ENCODE results near the gene CDH13.

The CDH13 gene

DNA sequence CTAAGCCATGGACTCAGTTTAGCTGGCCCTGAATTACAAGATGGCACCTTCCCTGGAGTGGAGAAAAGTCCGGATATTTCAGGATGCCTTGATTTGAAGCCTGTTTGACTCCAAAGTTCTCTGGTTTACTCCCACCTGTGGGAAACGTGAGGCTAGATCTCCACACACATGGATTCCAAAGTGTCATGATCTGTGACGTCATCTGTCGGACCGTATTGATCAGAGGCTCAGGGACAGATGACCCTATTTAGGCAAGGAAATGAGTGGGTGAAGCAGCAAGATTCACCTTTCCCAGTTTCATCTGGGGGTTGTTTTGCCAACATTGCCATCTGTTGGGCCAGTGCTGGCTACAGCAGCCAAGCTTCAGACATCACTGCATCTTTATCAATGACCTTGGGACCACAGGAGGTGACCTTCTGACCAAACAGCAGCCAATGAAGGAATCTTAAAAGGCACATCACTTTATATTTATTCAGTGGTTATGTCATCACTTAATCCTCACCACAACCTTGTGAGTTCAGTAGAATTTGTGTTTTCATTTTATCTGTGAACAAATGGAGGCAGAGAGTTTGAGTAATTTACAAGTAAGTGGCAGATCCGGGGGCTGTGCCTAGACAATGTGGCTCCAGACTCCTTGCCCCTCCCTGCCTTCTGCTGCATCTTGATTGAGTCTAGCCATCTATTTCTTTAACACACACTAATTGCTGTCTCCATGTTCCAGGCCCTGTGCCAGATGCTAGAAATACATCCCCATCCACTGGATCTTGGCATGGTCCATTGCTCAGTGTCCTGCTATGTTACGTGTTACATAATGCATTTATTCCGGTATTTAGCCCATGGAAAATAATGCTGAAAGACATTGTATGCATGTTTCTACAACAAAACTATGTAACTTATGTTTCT is 1.5 kb upstream of the CDH13 start:
- in situ Hi-C loops (cut with MboI; ENCODE audit: low sequenced_read_pairs): no loop called here

- in situ Hi-C loops (cut with MboI; ENCODE audit: low sequenced_read_pairs): no loop called here
Observed at GRCh38 chr16:82628088-82628423, 1.3 kb downstream of the CDH13 start.

- in situ Hi-C loops (cut with MboI; ENCODE audit: low sequenced_read_pairs): no loop called here
Observed at GRCh38 chr16:82628711-82629110, 1.9 kb downstream of the CDH13 start.

- in situ Hi-C loops (cut with MboI; ENCODE audit: low sequenced_read_pairs): no loop called here
Observed at GRCh38 chr16:82629441-82630027, 2.8 kb downstream of the CDH13 start.

DNA sequence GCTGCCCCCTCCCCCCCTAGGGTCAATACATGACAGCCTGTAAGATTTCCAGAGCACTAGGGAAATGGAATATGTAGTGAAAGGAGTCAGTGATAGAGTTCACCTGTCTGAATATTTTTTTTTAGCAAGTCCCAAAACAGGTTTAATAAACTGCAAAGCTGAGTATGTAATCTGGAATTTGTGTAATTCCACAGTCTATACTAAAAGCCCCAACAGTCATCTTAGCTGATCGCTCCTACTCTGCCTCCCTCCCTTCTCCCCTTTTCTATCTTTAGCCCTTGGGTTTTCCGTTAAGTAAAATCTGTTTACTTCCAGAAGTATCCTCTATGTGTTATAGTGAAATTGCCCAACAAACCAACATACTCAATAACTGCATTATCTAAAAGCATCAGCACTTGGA is 3.5 kb downstream of the CDH13 start:
- in situ Hi-C loops (cut with MboI; ENCODE audit: low sequenced_read_pairs): no loop called here

DNA sequence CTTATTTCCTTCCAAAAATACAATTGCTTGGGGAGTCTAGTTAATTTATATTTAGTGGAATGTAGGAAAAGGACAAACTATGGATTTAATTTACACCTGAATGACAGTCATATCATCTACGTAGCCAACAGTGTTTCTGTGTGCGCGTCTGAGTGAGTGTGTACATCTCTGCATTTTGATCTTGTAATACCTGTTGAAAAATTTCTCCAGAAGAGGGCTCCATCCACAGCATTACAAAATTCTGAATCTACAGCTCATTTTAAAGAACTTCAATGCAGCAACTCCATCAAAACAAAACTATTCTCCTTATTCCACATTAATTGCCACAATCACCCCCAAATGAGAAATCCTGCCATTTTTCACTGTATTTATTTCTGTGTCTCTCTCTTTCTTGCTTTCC is 3.9 kb downstream of the CDH13 start:
- in situ Hi-C loops (cut with MboI; ENCODE audit: low sequenced_read_pairs): no loop called here

DNA sequence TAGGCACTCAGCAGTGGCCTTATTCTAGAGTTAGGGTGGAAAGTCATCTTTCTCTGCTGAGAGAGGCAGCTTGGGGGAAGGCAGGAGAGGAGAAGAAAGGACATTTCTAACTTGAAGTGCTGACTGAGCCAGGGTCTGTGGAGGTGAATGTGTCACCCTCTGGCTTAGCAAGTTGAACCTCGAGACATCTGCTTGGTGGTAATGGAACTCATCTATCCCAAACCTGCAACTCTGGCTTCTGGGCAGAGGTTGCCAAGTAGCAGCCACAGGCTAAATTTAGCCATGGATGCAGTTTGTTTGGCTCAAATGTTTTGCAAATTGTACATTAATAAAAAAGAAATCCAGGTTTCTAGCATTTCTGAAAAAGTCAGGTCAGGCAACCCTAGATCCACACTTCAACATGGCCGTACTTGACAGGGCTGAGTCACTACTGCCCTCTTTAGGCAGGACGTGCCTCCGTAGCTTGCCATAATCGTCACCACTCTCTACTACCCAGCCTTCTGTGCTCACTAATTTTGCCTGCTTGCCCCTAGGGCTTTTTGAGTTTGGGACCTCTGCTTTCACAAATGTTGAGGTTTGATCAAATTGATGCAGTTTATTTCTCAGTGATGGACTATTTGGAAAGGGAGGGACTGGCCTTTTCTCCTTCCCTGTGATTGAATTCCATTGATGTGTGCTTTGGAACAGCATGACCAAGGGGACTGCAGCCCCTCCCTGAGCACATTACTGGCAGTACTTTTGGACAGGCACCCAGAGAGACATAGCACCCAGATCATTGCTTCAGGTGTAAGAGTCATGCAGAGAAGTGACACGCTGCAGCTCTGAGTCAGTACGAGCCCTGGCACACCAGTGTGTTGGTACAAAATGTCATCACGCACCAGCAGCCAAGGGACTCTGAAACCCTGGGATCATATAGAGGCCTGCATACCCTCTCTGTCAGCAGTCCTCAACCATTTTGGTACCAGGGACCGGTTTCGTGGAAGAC is 5.2 kb downstream of the CDH13 start:
- in situ Hi-C loops (cut with MboI; ENCODE audit: low sequenced_read_pairs): no loop called here

- in situ Hi-C loops (cut with MboI; ENCODE audit: low sequenced_read_pairs): no loop called here
Observed at GRCh38 chr16:82633964-82634600, 7.3 kb downstream of the CDH13 start.

DNA sequence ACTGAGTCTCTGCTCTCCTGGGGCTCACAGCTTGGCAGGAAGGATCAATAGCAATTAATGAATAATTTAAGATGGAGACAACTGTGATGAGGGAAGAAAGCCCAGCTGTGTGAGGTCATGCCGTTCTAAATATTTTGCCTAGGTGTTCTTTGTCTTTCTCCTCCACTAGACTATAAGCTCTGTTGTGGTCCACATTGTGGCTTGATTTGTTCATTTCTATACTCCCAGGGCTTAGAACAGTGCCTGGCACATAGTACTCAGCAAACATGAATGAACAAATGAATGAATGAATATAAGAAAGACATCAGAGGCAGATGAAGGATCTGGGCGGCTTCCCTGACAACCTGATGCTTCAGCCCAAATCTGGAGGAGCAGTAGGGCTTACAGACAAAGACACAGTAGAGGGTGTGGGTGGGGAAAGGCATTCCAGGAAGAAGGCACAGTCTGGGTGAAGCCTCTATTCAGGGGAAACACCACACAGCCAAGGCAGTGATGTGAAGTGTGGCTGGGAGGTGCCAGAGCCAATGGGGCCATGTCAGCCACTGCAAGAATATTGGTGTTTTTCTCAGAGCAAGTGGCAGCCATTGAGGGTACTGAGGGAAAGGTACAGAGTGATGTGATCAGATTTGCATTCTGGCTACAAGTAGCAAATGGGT is 8.3 kb downstream of the CDH13 start:
- in situ Hi-C loops (cut with MboI; ENCODE audit: low sequenced_read_pairs): no loop called here

- in situ Hi-C loops (cut with MboI; ENCODE audit: low sequenced_read_pairs): no loop called here
Observed at GRCh38 chr16:82636485-82636884, 9.7 kb downstream of the CDH13 start.

- in situ Hi-C loops (cut with MboI; ENCODE audit: low sequenced_read_pairs): no loop called here
Observed at GRCh38 chr16:82636958-82637357, 10.2 kb downstream of the CDH13 start.

- in situ Hi-C loops (cut with MboI; ENCODE audit: low sequenced_read_pairs): no loop called here
Observed at GRCh38 chr16:82638095-82638798, 11.5 kb downstream of the CDH13 start.

- in situ Hi-C loops (cut with MboI; ENCODE audit: low sequenced_read_pairs): no loop called here
Observed at GRCh38 chr16:82639263-82639662, 12.5 kb downstream of the CDH13 start.

DNA sequence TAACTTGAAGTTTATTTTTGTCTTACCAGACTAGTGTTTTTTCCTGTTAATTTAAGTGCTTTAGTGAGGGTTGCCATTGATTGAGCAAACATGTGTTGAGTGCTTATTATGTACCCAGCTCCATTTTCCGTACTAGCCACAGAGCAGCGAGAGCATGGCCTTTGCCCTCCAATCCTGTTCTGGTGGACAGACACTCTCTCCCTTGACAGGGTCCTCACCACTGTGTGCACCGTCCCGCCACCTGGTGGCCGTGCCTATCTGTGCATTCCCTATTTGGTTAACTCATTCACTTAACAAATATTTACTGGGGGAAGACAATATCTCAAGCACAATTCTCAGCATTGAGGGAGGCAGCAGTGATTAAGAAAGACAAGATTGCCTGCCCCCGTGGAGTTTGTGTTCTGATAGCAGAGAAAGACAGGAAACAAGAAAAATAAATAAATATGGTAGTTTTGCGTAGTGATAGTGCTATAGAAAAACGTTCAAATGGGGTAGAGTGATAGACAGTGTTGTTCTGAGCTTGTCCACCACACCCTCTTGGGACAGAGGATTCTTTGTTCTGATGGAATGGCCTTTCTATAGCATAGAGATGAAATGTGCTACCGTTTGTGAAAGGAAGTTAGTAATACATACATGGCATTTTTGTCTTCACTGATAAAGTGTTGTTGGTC is 13.0 kb downstream of the CDH13 start:
- in situ Hi-C loops (cut with MboI; ENCODE audit: low sequenced_read_pairs): no loop called here

DNA sequence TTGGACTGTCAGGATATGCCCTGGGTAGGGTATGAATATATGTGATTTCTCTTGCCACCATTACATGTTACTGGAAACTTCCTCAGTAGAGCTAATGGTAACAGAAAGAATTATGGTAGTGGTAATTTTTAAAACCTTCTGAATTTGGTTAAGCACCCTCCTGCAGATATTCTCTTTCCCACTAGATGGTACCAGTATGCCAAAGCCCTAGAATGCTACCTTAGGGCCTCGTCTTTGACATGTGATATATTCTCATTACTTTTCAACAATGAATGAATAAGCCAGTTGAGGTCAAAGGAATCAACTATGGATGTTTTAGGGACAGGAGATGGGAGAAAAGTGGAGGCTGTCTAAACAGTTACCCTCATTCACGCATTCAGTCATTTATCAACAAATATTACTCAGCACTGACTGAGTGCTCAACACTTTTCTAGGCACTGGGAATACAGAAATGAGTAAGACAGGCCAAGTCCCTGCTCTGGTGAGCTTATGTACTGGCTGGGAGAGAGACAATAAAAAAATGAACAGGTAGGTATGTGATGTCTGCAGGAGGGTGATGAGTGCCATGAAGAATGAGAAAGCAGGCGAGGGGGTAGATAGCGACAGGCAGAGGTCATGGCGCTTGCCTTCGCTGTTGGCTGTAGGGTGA is 14.7 kb downstream of the CDH13 start:
- in situ Hi-C loops (cut with MboI; ENCODE audit: low sequenced_read_pairs): no loop called here

DNA sequence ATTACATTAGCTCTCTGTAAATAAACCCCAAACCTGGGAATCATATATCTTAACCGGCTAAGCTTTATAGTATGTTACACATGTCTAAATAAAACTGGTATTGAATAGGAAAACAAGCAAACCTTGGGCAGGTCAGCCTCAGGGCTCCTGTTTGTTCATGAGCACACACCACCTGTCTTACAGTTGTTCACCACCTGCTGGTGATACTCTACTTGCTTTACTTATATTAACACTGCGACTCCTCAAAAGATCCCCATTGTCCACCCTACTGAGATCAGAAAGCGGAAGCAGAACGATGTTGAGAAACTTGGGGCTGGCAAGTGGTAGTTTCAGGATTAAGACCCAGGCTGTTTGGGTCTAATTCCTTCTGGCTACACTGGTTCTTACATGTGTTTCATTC is 16.4 kb downstream of the CDH13 start:
- in situ Hi-C loops (cut with MboI; ENCODE audit: low sequenced_read_pairs): no loop called here

DNA sequence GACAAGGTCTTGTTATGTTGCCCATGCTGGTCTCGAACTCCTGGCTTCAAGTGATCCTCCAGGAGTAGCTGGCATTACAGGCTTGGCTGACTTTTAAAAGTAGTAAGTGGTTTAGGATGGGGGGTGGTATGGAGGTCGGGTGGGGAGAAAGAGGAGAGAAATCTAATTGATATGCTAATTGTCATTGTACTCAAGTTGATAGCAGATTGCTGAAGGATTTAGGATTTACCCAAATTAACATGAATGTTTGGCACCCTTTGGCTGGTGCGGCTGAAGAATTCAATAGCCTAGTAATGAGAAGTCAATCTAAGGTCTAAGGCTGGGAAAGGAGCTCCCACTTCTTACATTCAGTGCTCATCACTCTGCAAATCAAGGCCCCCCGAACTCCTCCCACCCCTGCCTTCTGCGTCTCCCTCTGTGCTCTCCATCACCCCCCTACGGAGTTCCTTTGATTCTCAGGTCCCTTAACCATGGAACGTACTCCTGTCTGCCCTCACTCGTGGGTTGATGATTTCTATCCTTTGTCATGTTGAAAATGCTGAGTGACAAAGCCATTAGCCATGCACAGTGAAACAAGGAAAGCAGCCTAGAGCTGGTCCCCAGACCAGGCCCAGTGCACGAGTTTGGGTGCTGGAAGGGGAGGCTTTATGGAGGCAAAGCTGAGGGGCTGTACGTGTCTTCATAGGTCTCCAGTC is 17.3 kb downstream of the CDH13 start:
- in situ Hi-C loops (cut with MboI; ENCODE audit: low sequenced_read_pairs): no loop called here

GRCh38 chr16:82646504-82646903 is 19.7 kb downstream of the CDH13 start:
- in situ Hi-C loops (cut with MboI; ENCODE audit: low sequenced_read_pairs): no loop called here
